ENCODE data around the gene CCDC146. TPM values are rescaled to one million over a fixed set of nuclear protein-coding genes. Genes with fewer than 3 reads are reported as not detected.

Gene CCDC146
- total RNA-seq, 4 donors from 2014 or later, result 11.9 to 16.1 (median 15.5) TPM

GRCh38 chr7:77328669-77329068, 206.3 kb downstream of the CCDC146 start:
- no peak for TF ChIP-seq CTCF (IDR thresholded peaks at IDR 0.05; ENCODE audit: low read depth)

- no peak for TF ChIP-seq CTCF (IDR thresholded peaks at IDR 0.05; ENCODE audit: low read depth)
Observed at GRCh38 chr7:77329466-77330168, 207.2 kb downstream of the CCDC146 start.

GRCh38 chr7:77330169-77330882, 207.9 kb downstream of the CCDC146 start:
- TF ChIP-seq CTCF (IDR thresholded peaks at IDR 0.05; ENCODE audit: low read depth), result no peak

DNA sequence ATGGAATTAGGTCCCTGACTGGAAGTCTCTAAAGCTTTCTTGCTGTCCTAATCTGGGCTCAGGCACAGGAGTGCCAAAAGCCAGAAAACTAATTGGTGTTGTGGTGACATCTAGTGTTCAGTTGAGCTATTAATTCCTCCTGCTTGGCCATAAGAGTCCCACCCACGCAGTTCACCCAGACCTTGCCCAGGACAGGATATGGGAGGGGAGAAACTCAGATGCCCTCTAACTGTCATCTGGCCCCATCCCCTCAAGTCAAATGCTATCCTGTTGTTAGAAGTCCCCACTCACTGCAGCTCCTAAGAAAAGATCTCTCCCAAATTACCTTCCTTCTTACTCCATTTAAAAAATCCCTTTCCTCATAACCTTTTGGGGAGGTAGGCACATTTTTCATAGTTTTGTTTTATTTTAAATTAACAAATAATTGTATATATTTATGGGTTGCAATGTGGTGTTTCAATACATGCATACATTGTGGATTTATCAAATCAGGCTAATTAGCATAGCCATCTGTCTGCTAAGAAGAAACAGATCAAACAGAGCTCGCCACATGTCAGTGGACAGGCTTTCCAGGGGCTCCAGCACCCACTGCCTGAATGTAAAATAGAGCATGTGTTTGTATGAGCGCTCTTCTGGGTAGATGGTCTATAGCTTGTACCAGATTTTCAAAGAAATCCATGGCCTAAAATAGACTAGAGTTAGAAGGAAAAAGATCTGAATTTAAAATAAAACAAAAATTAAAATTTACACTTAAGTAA, 209.7 kb downstream of the CCDC146 start:
- TF ChIP-seq CTCF (IDR thresholded peaks at IDR 0.05; ENCODE audit: low read depth), result no peak

- no peak for TF ChIP-seq CTCF (IDR thresholded peaks at IDR 0.05; ENCODE audit: low read depth)
Observed at GRCh38 chr7:77335581-77335980, 213.2 kb downstream of the CCDC146 start.

- no peak for TF ChIP-seq CTCF (IDR thresholded peaks at IDR 0.05; ENCODE audit: low read depth)
Observed at GRCh38 chr7:77337456-77337990, 215.1 kb downstream of the CCDC146 start.

DNA sequence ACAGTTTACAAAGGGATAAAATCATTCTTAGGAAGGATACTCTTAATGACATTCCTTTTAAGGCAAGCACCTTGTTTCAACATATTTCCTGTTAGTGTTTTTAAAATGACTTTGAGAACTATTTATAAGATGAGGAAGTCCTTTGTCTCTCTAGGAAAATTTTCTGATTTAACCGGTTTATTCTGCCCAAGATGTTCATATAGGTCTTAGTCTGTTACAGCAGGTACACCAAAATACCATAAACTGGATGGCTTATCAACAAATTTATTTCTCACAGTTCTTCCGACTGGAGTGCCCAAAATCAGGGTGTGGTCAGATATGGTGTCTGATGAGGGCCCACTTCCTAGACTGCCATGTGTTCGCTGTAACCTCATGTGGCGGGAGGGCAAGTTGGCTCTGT, 215.8 kb downstream of the CCDC146 start:
- TF ChIP-seq CTCF (IDR thresholded peaks at IDR 0.05; ENCODE audit: low read depth), result no peak
